Activated CD4-positive, alpha-beta T cell treated with anti-CD3 and anti-CD28 coated beads, Interleukin-2, amount 50 U/mL, for 24 hours (primary cell): ENCODE data around the gene LTBP1.
"Not testable (repeated sequence)": the region's sequence is repeated elsewhere in the genome, so short reads cannot be mapped to it uniquely, and the experiment has no call there.

Experiments used
- DNase-seq, 2 donors: peaks; one replicate each; pipeline ENCODE4 v3.0.0-alpha.2; 2020; ENCODE audit warnings: low read depth in 1 of 2, low spot score in 1 of 2

Gene LTBP1

DNA sequence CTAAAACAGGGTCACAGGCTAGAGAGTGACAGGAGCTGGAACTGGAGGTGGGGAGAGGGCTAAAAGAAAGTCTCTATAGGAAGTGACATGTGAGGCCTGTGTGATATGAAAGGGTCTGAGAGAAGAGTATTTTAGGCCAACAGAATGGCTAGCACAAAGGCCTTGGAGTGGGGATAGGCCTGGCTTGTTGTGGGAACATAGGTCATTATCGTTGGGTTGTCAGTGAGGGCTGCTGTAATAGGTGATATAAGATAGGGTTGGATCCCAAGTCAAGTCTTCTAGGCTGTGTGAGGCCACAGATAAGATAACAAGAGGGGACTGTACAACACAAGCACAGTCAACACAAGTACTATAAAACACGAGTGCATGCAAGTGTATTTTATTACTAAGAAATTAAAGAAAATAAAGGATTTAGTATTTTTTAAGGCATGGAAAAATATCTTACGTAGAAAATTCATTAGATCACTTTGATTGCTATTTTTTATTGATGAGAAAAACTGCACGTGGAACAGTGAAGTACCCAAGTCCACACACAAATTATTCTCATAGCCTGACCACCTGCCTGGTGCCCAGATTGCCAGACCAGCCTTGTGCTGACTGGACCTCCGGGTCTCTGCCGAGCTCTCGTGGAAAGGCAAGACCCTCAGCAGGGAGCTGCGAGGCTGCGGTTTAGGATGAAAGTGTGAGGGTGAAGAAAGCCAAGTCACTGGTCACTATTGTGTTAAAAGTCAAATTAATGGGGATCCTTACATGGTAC is 14.1 kb downstream of the LTBP1 start:
- DNase-seq, result no peak

DNA sequence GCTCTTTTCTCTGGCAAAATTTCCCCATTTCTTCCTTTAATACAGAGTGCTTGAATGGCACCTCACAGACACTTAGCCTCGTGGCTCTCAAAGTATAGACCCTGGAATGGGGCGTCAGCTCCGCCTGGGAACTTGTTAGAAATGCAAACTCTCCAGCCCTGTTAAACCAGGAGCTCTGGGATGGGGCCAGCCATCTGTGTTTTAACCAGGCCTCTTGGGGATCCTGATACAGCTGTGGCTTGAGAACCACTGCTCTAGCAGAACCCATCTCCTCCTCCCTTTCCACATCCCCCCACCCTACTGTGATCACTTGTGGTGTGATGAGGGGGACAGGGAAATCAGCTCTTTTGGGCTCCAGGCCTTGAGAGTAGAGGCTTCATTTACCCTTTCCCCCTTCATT is 15.9 kb downstream of the LTBP1 start:
- DNase-seq, result no peak

DNA sequence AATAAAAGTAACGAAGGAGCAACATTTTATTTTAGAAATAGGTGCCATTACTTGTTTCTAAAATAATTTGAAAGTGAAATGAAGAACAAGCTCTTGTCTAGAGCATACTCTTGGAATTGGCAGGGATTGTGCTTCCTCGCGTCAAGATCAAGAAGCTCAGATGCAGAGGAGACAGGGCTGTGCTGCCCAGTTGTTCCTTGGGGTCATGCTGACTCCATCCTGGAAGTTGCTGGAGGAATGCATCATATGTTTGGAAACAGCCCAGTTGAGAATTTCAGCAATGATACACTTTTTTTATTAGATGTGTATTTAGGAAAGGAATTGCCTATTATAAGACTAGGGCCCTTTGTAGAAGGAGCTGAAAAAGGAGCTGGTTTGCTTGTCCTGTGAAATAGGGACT is 17.2 kb downstream of the LTBP1 start:
- DNase-seq, result no peak

DNA sequence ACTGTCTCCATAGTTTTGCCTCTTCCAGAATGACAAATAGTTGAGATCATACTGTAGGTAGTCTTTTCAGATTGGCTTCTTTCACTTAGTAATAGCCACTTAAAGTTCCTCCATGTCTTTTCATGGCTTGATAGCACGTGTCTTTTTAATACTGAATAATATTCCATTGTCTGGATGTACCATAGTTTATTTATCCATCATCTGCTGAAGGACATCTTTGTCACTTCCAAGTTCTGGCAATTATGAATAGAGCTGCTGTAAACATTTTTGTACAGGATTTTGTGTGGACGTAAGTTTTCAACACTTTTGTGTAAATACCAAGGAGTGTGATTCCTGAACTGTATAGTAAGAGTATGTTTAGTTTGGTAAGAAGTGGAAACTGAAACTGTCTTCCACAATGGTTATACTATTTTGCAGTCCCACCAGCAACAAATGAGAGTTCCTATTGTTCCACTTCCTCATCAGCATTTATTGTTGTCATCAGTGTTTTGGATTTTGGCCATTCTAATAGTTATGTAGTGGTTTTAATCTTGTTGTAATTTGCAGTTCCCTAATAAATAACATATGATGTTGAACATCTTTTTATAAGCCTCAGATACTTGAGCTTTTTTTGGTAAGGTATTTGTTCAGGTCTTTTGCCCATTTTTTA is 18.9 kb downstream of the LTBP1 start:
- DNase-seq, result no peak

DNA sequence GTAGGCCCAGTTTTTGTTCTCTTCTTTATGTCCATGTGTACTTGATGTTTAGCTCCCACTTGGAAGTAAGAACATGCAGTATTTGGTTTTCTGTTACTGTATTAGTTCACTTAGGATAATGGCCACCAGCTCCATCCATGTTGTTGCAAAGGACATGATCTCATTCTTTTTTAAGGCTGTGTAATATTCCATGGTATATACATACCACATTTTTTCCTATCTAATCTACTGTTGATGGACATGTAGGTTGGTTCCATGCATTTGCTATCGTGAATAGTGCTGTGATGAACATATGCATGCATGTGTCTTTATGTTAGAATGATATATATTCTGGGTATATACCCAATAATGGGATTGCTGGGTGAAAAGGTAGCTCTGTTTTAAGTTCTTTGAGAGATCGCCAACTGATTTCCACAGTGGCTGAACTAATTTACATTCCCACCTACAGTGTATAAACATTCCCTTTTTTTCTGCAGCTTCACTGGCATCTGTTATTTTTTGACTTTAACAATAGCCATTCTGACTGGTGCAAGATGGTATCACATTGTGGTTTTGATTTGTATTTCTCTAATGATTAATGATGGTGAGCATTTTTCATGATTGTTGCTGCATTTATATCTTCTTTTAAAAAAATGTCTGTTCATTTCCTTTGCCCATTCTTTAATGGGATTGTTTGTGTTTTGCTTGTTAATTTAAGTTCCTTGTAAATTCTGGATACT is 22.9 kb downstream of the LTBP1 start:
- no peak for DNase-seq

DNA sequence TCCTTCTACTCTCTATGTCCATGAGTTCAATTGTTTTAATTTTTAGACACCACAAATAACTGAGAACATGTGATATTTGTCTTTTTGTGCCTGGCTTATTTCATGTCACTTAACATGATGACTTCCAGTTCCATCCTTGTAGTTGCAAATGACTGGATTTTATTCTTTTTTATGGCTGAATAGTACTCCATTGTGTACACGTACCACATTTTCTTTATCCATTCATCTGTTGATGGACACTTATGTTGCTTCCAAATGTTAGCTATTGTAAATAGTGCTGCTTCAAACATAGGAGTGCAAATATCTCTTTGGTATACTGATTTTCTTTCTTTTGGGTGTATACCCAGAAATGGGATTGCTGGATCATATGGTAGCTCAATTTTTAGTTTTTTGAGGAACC is 27.0 kb downstream of the LTBP1 start:
- DNase-seq, result not testable (repeated sequence)

DNA sequence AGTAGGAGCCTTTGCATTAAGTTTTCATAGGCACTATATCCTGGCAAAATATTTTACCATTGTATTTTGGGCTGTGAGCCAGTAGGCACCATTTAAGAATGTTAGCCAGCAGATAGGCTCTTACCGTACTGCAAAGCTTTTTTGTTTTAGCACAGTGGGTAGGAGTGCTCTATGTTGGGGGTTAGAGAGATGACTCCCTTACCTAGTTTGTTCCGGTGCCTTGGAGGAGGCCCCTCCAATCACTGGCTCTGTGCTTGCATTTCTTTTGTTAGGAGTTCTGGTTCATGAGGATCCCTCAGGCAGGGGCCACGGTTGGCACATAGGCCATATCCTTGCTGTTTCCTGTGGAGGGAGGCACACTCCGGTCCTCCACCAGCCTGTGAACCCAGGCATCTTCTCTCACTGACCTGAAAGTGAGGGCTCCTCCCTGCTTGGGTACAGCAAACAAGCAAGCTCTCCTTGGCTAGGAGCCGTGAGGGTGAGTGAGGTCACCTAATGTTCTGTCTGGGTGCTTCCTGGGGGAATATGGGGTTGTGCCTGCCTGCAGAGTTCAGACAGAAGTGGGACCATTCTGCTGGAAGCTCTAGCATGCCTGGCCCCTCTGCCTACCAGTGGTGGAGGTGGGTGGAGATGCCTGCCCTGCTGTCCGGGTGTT is 29.8 kb downstream of the LTBP1 start:
- no peak for DNase-seq

DNA sequence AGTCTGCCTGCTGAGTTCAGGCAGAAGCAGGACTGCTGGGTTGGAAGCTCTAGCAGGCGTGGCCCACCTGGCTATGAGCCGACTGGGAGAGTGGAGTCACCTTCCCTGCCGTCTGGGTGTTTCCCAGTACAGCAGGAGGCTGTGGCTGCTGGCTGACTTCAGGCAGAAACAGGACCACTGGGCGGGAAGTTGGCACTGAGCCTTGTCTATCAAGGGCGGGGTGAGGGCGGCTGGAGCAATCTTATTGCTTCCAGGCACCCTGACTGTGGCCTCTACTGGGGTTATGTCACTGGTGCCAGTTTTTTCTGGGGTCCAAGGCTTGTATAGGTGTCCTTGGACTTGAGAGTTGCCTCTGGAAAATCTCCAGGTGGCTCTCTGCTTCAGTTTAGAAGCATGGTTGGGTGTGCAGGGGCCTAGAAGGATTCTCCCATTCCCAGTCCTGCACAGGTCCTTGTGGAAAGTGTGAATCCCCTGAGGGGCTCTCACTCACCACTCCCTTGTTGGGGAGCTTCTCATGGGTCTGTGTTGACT is 30.5 kb downstream of the LTBP1 start:
- no peak for DNase-seq

DNA sequence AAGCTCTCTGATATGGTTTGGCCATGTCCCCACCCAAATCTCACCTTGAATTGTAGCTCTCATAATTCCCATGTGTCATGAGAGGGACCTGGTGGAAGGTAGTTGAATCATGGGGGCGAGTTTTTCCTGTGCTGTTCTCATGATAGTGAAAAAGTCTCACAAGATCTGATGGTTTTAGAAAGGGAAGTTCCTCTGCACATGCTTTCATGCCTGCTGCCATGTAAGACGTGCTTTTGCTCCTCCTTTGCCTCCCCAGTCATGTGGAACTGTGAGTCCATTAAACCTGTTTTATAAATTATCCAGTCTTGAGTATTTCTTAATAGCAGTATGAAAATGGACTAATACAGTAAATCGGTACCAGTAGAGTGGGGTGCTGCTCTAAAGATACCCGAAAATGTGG is 34.9 kb downstream of the LTBP1 start:
- DNase-seq, result no peak

DNA sequence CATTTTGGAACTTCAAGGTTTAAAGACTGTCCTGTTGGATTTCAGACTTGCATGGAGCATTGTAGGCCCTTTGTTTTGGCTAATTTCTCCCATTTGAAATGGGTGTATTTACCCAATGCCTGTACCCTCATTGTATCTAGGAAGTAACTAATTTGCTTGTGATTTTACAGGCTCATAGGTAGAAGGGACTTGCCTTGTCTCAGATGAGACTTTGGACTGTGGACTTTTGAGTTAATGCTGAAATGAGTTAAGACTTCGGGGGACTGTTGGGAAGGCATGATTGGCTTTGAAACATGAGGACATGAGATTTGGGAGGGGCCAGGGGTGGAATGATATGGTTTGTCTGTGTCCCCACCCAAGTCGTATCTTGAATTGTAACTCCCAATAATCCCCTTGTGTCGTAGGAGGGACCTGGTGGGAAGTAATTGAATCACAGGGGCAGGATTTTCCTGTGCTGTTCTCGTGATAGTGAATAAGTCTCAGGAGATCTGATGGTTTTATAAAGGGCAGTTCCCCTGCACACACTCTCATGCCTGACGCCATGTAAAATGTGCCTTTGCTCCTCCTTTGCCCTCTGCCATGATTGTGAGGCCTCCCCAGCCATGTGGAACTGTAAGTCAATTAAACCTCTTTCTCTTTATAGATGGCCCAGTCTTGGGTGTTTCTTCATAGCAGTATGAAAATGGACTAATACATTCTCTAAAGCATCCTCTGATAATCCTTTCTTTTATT is 36.6 kb downstream of the LTBP1 start:
- not testable (repeated sequence) for DNase-seq

DNA sequence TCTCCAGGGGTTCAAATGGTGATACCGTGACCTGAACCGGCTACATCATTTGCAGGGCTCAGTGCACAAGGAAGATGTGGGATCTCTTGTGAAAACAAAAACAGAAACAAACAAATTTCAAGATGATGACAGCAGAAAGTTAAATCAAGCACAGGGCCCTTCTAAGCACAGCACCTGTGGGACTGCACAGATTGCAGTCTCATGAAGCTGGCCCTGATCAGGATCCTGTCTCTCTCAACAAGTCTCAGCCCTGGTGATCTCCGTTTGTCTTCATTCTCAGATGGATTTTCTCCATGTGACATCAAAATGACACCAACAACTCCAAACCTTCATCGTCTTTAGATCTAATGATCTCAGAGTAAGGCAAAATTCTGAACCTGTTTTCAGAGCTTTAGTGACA is 39.7 kb downstream of the LTBP1 start:
- DNase-seq, result no peak

DNA sequence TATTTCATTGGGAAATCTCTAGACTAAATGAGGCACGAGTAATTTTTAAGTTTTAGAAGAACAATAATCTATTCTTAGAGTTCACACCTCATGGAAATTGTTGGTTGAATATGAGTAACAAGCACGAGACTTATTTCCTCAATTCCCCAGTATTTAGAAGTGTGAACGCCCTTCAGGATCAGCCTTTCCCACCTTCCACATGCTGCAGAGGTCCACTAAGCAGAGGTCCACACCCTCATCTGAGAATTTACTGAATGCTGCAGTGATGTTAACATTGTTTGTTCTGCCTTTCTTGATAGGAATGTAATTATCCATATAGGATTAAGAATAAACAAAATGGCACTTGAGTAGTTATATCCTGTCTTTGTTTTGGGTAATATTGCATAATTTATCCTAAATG is 41.8 kb downstream of the LTBP1 start:
- DNase-seq, result no peak

DNA sequence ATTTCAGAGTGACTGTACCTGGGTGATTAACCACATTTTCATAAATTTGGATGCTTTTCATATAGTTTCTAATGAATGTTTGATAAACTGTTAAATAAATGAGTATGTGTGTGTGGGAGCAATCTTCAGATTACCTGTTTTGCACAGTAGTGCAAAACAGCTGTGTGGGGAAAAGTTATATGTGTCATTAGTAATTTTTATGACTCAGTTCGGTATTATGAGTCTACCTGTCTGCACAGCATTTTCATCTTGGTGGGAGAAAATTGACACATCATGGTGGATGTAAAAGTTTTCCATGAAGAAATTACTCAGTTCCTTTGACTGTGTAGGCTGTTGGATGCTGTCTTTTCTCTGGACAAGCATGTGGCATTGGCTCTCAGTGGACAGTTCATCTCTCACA is 43.8 kb downstream of the LTBP1 start:
- no peak for DNase-seq

DNA sequence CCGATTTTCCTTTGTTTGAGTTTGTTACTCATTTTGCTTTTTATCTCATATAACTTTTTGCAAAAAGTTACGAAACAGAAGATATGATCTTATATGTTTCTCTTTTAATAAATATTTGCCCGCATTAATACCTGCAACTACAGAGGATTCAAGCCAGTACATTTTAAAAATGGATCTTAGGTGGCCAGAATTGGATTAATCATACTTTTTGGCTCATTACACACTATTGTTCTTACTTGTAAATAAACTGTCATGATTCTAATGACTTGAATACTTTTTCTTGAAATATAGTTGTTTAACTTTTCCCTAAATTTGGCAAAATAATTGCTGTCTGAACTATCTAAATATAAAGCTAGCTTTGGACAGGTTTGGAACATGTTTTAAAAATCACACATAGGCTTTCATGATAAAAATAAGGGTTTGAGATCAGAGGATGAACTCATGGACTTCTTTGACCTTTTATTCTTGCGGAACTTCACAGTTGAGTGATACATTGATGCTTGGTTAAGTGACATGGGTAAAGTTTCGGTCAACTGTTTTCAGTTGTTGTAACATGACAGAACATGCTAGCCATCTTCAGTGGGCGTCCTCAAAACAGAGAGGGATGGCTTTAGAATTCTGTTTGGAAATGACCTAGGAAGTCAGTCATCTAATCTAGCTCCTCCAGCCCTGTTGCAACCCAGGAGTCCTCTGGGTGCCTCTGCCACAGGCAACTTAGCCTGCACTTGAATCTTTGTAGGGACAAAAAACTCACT is 44.5 kb downstream of the LTBP1 start:
- DNase-seq, result no peak

DNA sequence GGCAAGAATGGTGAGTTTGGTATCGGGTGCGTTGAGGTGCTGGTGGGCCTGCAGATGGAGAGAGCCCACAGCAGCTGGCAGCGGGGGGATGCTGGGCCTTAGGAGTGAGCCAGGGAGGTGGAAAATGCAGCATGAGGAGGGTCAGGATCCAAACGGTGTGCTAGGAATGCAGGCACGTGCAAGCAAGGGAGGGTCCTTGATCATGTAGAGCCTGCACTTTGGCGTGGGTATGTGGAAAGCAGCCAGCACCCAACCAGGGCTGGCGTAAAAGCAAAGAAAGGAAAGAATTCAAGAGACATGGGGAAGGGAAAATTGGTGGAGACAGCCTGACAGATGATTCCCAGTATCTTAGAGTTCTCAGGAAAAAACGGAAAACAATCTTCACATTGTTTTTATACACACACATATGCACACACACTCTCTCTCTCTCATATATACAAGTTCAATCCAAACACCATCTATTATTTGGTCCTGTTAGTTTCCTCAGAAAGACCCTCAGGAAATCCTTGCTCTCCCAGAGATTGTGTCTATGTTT is 46.3 kb downstream of the LTBP1 start:
- no peak for DNase-seq

DNA sequence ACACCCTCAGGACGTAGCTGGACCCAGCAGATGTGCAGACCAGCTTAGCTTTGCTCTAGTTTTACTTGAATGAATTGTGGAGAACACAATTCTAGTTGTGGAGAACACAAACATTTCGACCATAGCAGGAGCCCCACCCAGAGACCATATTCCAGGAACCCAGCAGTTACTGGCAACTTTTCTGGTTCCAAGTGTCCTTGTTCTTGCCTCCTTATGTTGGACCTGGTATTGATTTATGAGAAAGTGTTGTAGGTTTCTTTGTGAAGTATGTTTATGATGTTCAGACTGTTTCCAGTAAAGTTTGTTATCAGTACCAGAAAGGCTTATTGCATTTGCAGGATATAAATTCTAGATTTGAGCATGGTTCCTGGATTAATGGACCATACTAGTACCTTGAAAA is 51.0 kb downstream of the LTBP1 start:
- no peak for DNase-seq

DNA sequence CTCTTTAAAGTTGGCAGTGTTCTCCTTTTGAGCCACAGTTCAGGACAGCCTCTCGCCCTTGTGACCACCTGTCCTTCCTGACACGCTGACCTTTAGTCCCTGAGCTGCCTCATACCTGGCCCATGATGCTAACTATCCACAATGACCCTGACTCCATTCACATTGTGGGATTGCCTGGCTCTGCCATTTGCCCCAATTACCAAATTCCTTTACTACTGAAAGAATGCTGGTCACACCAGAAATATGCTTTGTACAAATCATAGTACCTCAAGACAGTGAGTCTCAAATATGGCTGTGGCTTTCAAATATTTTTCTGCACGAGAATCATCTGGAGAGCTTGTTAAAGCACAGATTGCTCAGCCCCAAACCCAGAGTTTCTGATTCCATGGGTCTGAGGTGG is 54.2 kb downstream of the LTBP1 start:
- no peak for DNase-seq

DNA sequence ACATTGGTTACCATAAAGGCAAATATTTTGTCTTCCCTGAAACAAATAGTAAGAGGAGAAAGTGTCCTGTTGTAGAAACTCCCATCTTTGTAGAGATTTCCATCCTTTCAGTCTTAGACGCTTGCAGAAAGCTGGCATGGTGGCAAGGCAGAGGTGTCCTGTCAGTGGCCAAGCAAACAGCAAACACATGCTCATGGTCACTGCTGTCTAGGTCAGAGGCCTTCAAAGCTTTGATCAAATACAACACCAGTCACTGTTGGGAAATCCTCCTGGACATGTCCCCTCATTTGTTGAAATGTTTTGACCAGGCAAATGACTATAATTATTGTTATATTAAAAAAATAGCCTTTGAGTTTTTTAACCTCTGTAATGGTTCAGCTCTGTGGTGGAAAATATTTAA is 55.1 kb downstream of the LTBP1 start:
- no peak for DNase-seq

DNA sequence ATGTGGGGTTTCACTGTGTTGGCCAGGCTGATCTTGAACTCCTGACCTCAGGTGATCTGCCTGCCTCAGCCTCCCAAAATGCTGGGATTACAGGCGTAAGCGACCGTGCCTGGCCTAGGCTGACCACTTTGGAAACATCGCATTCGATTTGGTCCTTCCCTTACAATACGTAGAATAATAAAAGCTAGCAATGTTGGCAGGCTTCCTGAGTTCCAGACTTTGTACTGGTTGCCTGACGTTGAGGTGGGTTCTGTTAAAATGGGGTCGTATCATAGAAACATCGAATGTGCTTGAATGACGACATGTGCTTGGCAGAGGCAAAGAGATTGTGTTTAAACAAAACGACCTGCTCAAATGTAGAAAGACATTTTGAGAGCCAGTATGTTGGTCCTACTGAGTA is 56.1 kb downstream of the LTBP1 start:
- DNase-seq, result no peak

DNA sequence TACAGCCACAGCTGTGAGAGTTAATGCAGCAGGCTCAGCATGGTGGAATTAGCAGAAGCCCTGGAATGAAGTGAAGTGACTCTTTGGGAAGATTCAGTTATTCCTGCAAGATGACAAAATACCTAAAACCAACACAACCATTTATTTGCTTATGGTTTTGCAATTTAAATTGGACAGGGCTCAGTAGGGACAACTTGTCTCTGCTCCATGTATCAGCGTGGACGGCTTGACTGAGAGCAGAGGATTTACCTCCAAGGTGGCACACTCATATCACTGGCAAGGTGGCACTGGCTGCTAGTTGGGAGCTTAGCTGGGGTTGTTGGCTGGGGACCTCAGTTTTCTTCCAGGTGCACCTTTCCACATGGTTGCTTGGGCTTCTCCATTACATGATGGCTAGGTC is 58.3 kb downstream of the LTBP1 start:
- DNase-seq, result no peak
